ENCODE data around the gene FAM13A. TPM values are rescaled to one million over a fixed set of nuclear protein-coding genes. Genes with fewer than 3 reads are reported as not detected.

The FAM13A gene
- total and polyA plus RNA-seq, 2 of the 13 experiments (the other 11 are each of a cell fraction or from before 2014, with no cell fraction given) = 1.2 to 36.2 TPM

- Histone ChIP-seq H3K79me2 (ENCODE audit: insufficient read depth, low read length) (peaks cover 94% of the 10 kb centered on the region), H2AFZ (ENCODE audit: low read length) (no peak overlapping the region), H3K27ac (ENCODE audit: extremely low read length, insufficient read depth, low read length) (no peak overlapping the region), H3K27me3 (ENCODE audit: control insufficient read depth in 1 of 2, insufficient read depth in 2 of 2, low read length in 2 of 2) (no peaks in the 10 kb centered on the region), H3K36me3 (replicated peaks in 1 of 2; ENCODE audit: control insufficient read depth in 1 of 2, insufficient read depth in 2 of 2, low read length in 2 of 2) (0 out of 5 replicates have a peak, but pooled peaks cover 0 to 2% of the 10 kb centered on the region in 2 experiments), H3K4me2 (ENCODE audit: low read depth, low read length) (peak overlapping the region; percentile 25; the same call in 1 of the 2 replicates), H4K20me1 (ENCODE audit: insufficient read depth, low read length) (peaks cover 33% of the 10 kb centered on the region; the same call in 1 of the 2 replicates), H3K4me3 (replicated peaks in 1 of 3; ENCODE audit: insufficient read depth in 1 of 3, low read depth in 2 of 3, low read length in 3 of 3) (no peak overlapping the region; a peak in 1 of 6 replicates), H3K4me1 (ENCODE audit: insufficient read depth, low read length) (peaks cover 97% of the 10 kb centered on the region), H3K9ac (ENCODE audit: insufficient read depth, low read depth, low read length) (no peak overlapping the region), H3K9me3 (ENCODE audit: low read length) (no peaks in the 10 kb centered on the region)
- ChIA-PET CTCF (ENCODE audit: low intra/inter-chr PET ratio, low total read pairs) (no interaction called here), POLR2A (interaction anchor here (0.5 kb wide), 1 partner anchor 36 kb away, joined by 3 read pairs; no protein-coding TSS in a partner anchor)
- ATAC-seq (no peak), FAIRE-seq (no peak), DNase-seq (ENCODE audit: low spot score) (no peak)
- WGBS (ENCODE audit: low lambda C conversion rate) = 85% methylated on average over 1 of the region's 1 CpG
- TF ChIP-seq RAD21 (CRISPR knock-in tag; IDR thresholded peaks at IDR 0.05) (no peak), TCF7L2 (IDR thresholded peaks at IDR 0.05; ENCODE audit: low read depth, low read length) (no peak), CSRNP1 (CRISPR knock-in tag; IDR thresholded peaks at IDR 0.05) (no peak), ZNF564 (CRISPR knock-in tag; IDR thresholded peaks at IDR 0.05) (peak; percentile 99), FOXK2 (IDR thresholded peaks at IDR 0.05) (no peak), HNRNPK (IDR thresholded peaks at IDR 0.05; ENCODE audit: low read depth, low read length, poor library complexity, severe bottlenecking) (no peak), ZNF512B (CRISPR knock-in tag; IDR thresholded peaks at IDR 0.05; ENCODE audit: borderline replicate concordance) (no peak), MAZ (IDR thresholded peaks at IDR 0.05; ENCODE audit: borderline replicate concordance, low read depth, low read length) (no peak), MAZ (CRISPR knock-in tag; IDR thresholded peaks at IDR 0.05; ENCODE audit: low read depth) (no peak)
- BruUV-seq (replicated peaks) = no TSS peak
- intact Hi-C loops (cut with micrococcal nuclease; ENCODE audit: unreplicated experiment) (loop anchor here (5.0 kb wide), 2 partner anchors 60 to 275 kb away; no protein-coding TSS in a partner anchor), in situ Hi-C loops (cut with HindIII; ENCODE audit: extremely low pct_ligation_motif_present, low pct_unique_long_range_greater_than_20kb) (loop anchor here (5.0 to 25.0 kb wide), 2 partner anchors 275 to 300 kb away; partner anchors contain the start of gene TIGD2)
Observed at GRCh38 chr4:88811904-88812303, 245.1 kb downstream of the FAM13A start.
